GM23338 (cell line): ENCODE measurements around the gene CMPK2. TPM values are rescaled to one million over a fixed set of nuclear protein-coding genes. Genes with fewer than 3 reads are reported as not detected.

ENCODE experiments used
- ATAC-seq: fragments of 200-7000 bp; cut with Tn5 transposase; 3 replicates; pipeline ENCODE4 v1.9.1; 2020
- DNase-seq: peaks from one replicate; pipeline ENCODE4 v3.0.0-alpha.2; 2015; ENCODE audit warnings: low spot score
- H2AFZ ChIP-seq: fragments of 200-600 bp; sonication (generic); 2 replicates; pipeline ENCODE4 v1.8.0; 2016; ENCODE audit warnings: antibody characterized with exemption, mild to moderate bottlenecking, moderate library complexity
- H3F3A ChIP-seq: fragments of 200-600 bp; sonication (generic); replicated peaks from 2 replicates; pipeline ENCODE4 v1.8.0; 2017; ENCODE audit warnings: antibody characterized with exemption, mixed run types, low read depth
- H3K27ac ChIP-seq: fragments of 200-600 bp; sonication (generic); 2 replicates; pipeline ENCODE4 v1.6.1; 2016; ENCODE audit warnings: low read depth
- H3K27me3 ChIP-seq: fragments of 200-600 bp; sonication (generic); 2 replicates; pipeline ENCODE4 v1.8.0; 2016; ENCODE audit warnings: mild to moderate bottlenecking, mixed run types, moderate library complexity; ENCODE audit not compliant: insufficient read depth
- H3K36me3 ChIP-seq: fragments of 200-600 bp; sonication (generic); 2 replicates; pipeline ENCODE4 v1.8.0; 2016; ENCODE audit warnings: mild to moderate bottlenecking; ENCODE audit not compliant: insufficient read depth
- H3K4me1 ChIP-seq: fragments of 200-600 bp; sonication (generic); 2 replicates; pipeline ENCODE4 v1.8.0; 2016; ENCODE audit warnings: mild to moderate bottlenecking, moderate library complexity; ENCODE audit not compliant: insufficient read depth
- H3K4me2 ChIP-seq: fragments of 200-600 bp; sonication (generic); 2 replicates; pipeline ENCODE4 v1.7.1; 2017; ENCODE audit warnings: mixed run types
- H3K4me3 ChIP-seq: fragments of 200-600 bp; sonication (generic); 2 replicates; pipeline ENCODE4 v1.6.1; 2016; ENCODE audit warnings: mixed run types
- H3K79me2 ChIP-seq: fragments of 200-600 bp; sonication (generic); replicated peaks from 2 replicates; pipeline ENCODE4 v1.8.0; 2017; ENCODE audit warnings: mild to moderate bottlenecking; ENCODE audit not compliant: insufficient read depth
- H3K9me2 ChIP-seq: fragments of 200-600 bp; sonication (generic); 2 replicates; pipeline ENCODE4 v1.8.0; 2017; ENCODE audit not compliant: insufficient read depth
- H4K20me1 ChIP-seq: fragments of 200-600 bp; sonication (generic); replicated peaks from 2 replicates; pipeline ENCODE4 v1.8.0; 2017; ENCODE audit warnings: mild to moderate bottlenecking; ENCODE audit not compliant: insufficient read depth
- H3K27ac Mint-ChIP-seq: 2 replicates; pipeline ENCODE4 v1.8.0; 2020; ENCODE audit warnings: inconsistent platforms, mild to moderate bottlenecking, moderate library complexity, mixed read lengths
- H3K27me3 Mint-ChIP-seq: 3 replicates; pipeline ENCODE4 v1.8.0; 2022; ENCODE audit warnings: low read depth, mild to moderate bottlenecking, moderate library complexity, mixed read lengths, inconsistent platforms; ENCODE audit not compliant: insufficient read depth, poor library complexity
- H3K36me3 Mint-ChIP-seq: 3 replicates; pipeline ENCODE4 v1.8.0; 2021; ENCODE audit warnings: low read depth, mild to moderate bottlenecking, inconsistent platforms, moderate library complexity, mixed read lengths
- H3K4me1 Mint-ChIP-seq: 3 replicates; pipeline ENCODE4 v1.8.0; 2020; ENCODE audit warnings: mild to moderate bottlenecking, inconsistent platforms, mixed read lengths
- H3K4me3 Mint-ChIP-seq: 3 replicates; pipeline ENCODE4 v1.8.0; 2021; ENCODE audit warnings: moderate library complexity, mild to moderate bottlenecking, inconsistent platforms, mixed read lengths
- H3K9me3 Mint-ChIP-seq: 3 replicates; pipeline ENCODE4 v1.8.0; 2020; ENCODE audit warnings: moderate library complexity, mild to moderate bottlenecking, inconsistent platforms, mixed read lengths
- CREB1 ChIP-seq: fragments of 250-450 bp; sonication (Bioruptor Pico); IDR thresholded peaks from 2 replicates; pipeline ENCODE4 v1.5.0; 2020; ENCODE audit warnings: low read depth, mild to moderate bottlenecking, moderate library complexity
- EZH2 ChIP-seq: fragments of 200-600 bp; sonication (generic); IDR thresholded peaks from one replicate; pipeline ENCODE4 v1.8.0; 2017; ENCODE audit warnings: antibody characterized with exemption, mild to moderate bottlenecking, low read depth; ENCODE audit not compliant: unreplicated experiment
- EZH2phosphoT487 ChIP-seq: fragments of 200-600 bp; sonication (generic); IDR thresholded peaks from one replicate; pipeline ENCODE4 v1.8.1; 2018; ENCODE audit warnings: antibody characterized with exemption; ENCODE audit not compliant: unreplicated experiment
- JUNB ChIP-seq: IDR thresholded peaks from one replicate; pipeline ENCODE4 v1.6.1; 2016; ENCODE audit warnings: antibody characterized with exemption; ENCODE audit not compliant: unreplicated experiment
- NANOG ChIP-seq: IDR thresholded peaks from 2 replicates; pipeline ENCODE4 v1.6.1; 2016; ENCODE audit warnings: antibody characterized with exemption, borderline replicate concordance
- POLR2AphosphoS5 ChIP-seq: IDR thresholded peaks from 2 replicates; pipeline ENCODE4 v1.6.1; 2016; ENCODE audit warnings: antibody characterized with exemption, low read depth
- STAT1 ChIP-seq: IDR thresholded peaks from one replicate; pipeline ENCODE4 v1.6.1; 2016; ENCODE audit warnings: antibody characterized with exemption; ENCODE audit not compliant: unreplicated experiment
- ZNF114 ChIP-seq: fragments of 250-450 bp; sonication (Bioruptor Pico); IDR thresholded peaks from 2 replicates; pipeline ENCODE4 v1.5.0; 2020; ENCODE audit warnings: mild to moderate bottlenecking, moderate library complexity
- ZNF331 ChIP-seq: fragments of 250-450 bp; sonication (Bioruptor Pico); IDR thresholded peaks from 2 replicates; pipeline ENCODE4 v1.5.0; 2020; ENCODE audit warnings: low read depth, mild to moderate bottlenecking, moderate library complexity
- polyA plus RNA-seq: library from polyadenylated mRNA; unstranded; fragments of >200 nt; fragmentation: Nextera tagmentation; extraction: Ambion mirVana; gene quantifications from 2 replicates; pipeline ENCODE4 v1.2.1, GENCODE V29; 2016
- total RNA-seq: library from RNA; depleted of rRNA; stranded (reverse); fragments of >200 nt; shearing (Covaris generic); gene quantifications from 2 replicates; pipeline ENCODE4 v1.2.3, GENCODE V29; 2014
- TF ChIP-seq, protein P1 (sequence below): IDR thresholded peaks from 2 replicates; pipeline ENCODE4 v1.6.1; 2016; ENCODE audit warnings: antibody characterized with exemption
- TF ChIP-seq, protein P2 (sequence below): IDR thresholded peaks from one replicate; pipeline ENCODE4 v1.6.1; 2018; ENCODE audit warnings: antibody characterized with exemption; ENCODE audit not compliant: unreplicated experiment
- TF ChIP-seq, protein P3 (sequence below): fragments of 250-450 bp; sonication (Bioruptor Pico); IDR thresholded peaks from 2 replicates; pipeline ENCODE4 v1.5.0; 2020; ENCODE audit warnings: mild to moderate bottlenecking, moderate library complexity
- TF ChIP-seq, protein P4 (sequence below), 2 experiments: fragments of 200-600 bp in 1 of 2; sonication (generic) in 1 of 2; conservative IDR thresholded peaks; 2 replicates each; pipeline versions ENCODE4 v1.5.1 to v1.6.1; 2016 to 2017; ENCODE audit warnings: antibody characterized with exemption in 2 of 2, low read depth in 2 of 2, mild to moderate bottlenecking in 2 of 2, moderate library complexity in 1 of 2

The CMPK2 gene
- total and polyA plus RNA-seq, 2 experiments from 2014 or later = 0.13 to 0.56 TPM

DNA sequence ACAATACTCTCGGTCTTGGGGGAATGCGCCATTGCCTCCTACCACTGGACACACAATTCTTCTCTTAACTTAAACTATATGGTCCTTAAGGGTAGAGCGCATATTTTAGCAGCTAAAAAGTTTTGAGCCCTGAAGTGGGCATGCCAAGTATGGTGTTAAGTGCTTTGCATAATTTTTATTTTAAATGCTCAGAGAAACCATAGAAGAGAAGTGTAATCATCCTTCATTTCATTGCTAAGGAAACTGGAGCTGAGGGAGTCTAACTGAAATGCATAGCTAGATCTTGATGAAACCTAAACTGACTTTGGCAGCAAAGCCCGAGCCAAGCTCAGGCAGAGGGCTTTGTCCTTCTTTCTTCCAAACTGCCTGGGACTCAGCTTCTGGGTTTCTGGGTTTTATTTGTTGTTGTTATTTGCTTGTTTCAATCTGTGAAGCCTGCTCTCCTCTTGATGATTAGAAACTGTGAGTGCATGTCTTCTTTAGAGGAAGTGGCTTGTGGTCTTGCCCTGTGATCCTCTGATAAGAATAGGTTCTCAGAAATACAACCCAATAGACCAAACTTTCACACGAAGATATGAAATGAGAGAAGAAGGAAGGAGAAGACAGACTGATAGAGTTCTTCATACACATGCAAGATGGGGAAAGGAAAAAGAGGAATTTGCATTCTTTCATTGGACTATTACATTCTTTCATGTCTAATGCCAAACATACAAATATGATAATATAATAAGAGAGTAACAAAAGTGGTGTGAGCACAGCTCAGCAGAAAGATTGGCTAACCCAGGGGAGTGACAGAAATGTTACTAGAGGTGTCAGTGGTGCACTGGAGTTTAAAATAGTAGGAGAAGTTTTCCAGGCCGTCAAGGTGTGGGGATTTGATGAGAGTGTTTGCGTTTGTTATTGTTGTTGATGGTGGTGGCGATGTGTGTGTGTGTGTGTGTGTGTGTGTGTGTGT is 44.0 kb upstream of the CMPK2 start:
- Histone ChIP-seq H3K9me2 (no peaks in the 10 kb centered on the region), H3K4me3 (no peak overlapping the region), H3K36me3 (no peaks in the 10 kb centered on the region), H3K27me3 (no peaks in the 10 kb centered on the region), H3K4me2 (no peak overlapping the region), H3K4me1 (no peaks in the 10 kb centered on the region), H4K20me1 (no peaks in the 10 kb centered on the region), H2AFZ (no peak overlapping the region), H3K79me2 (no peaks in the 10 kb centered on the region), H3F3A (no peaks in the 10 kb centered on the region), H3K27ac (no peak overlapping the region)
- H3K27me3 Mint-ChIP-seq = no peaks in the 10 kb centered on the region
- ATAC-seq (no peak), DNase-seq (no peak)
- no peak overlapping the region for H3K27ac Mint-ChIP-seq
- no peak overlapping the region for H3K4me3 Mint-ChIP-seq
- H3K4me1 Mint-ChIP-seq = peaks cover under 1% of the 10 kb centered on the region
- peaks cover 6% of the 10 kb centered on the region; the same call in 1 of the 3 replicates for H3K9me3 Mint-ChIP-seq
- TF ChIP-seq EZH2 (no peak), JUNB (no peak), ZNF331 (no peak), ZNF114 (CRISPR knock-in tag) (no peak), STAT1 (no peak), NANOG (no peak), POLR2AphosphoS5 (no peak), EZH2phosphoT487 (no peak), CREB1 (no peak)
- TF ChIP-seq, protein P1, sequence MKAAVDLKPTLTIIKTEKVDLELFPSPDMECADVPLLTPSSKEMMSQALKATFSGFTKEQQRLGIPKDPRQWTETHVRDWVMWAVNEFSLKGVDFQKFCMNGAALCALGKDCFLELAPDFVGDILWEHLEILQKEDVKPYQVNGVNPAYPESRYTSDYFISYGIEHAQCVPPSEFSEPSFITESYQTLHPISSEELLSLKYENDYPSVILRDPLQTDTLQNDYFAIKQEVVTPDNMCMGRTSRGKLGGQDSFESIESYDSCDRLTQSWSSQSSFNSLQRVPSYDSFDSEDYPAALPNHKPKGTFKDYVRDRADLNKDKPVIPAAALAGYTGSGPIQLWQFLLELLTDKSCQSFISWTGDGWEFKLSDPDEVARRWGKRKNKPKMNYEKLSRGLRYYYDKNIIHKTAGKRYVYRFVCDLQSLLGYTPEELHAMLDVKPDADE = no peak
- TF ChIP-seq, protein P2, sequence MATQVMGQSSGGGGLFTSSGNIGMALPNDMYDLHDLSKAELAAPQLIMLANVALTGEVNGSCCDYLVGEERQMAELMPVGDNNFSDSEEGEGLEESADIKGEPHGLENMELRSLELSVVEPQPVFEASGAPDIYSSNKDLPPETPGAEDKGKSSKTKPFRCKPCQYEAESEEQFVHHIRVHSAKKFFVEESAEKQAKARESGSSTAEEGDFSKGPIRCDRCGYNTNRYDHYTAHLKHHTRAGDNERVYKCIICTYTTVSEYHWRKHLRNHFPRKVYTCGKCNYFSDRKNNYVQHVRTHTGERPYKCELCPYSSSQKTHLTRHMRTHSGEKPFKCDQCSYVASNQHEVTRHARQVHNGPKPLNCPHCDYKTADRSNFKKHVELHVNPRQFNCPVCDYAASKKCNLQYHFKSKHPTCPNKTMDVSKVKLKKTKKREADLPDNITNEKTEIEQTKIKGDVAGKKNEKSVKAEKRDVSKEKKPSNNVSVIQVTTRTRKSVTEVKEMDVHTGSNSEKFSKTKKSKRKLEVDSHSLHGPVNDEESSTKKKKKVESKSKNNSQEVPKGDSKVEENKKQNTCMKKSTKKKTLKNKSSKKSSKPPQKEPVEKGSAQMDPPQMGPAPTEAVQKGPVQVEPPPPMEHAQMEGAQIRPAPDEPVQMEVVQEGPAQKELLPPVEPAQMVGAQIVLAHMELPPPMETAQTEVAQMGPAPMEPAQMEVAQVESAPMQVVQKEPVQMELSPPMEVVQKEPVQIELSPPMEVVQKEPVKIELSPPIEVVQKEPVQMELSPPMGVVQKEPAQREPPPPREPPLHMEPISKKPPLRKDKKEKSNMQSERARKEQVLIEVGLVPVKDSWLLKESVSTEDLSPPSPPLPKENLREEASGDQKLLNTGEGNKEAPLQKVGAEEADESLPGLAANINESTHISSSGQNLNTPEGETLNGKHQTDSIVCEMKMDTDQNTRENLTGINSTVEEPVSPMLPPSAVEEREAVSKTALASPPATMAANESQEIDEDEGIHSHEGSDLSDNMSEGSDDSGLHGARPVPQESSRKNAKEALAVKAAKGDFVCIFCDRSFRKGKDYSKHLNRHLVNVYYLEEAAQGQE = no peak
- TF ChIP-seq, protein P3, sequence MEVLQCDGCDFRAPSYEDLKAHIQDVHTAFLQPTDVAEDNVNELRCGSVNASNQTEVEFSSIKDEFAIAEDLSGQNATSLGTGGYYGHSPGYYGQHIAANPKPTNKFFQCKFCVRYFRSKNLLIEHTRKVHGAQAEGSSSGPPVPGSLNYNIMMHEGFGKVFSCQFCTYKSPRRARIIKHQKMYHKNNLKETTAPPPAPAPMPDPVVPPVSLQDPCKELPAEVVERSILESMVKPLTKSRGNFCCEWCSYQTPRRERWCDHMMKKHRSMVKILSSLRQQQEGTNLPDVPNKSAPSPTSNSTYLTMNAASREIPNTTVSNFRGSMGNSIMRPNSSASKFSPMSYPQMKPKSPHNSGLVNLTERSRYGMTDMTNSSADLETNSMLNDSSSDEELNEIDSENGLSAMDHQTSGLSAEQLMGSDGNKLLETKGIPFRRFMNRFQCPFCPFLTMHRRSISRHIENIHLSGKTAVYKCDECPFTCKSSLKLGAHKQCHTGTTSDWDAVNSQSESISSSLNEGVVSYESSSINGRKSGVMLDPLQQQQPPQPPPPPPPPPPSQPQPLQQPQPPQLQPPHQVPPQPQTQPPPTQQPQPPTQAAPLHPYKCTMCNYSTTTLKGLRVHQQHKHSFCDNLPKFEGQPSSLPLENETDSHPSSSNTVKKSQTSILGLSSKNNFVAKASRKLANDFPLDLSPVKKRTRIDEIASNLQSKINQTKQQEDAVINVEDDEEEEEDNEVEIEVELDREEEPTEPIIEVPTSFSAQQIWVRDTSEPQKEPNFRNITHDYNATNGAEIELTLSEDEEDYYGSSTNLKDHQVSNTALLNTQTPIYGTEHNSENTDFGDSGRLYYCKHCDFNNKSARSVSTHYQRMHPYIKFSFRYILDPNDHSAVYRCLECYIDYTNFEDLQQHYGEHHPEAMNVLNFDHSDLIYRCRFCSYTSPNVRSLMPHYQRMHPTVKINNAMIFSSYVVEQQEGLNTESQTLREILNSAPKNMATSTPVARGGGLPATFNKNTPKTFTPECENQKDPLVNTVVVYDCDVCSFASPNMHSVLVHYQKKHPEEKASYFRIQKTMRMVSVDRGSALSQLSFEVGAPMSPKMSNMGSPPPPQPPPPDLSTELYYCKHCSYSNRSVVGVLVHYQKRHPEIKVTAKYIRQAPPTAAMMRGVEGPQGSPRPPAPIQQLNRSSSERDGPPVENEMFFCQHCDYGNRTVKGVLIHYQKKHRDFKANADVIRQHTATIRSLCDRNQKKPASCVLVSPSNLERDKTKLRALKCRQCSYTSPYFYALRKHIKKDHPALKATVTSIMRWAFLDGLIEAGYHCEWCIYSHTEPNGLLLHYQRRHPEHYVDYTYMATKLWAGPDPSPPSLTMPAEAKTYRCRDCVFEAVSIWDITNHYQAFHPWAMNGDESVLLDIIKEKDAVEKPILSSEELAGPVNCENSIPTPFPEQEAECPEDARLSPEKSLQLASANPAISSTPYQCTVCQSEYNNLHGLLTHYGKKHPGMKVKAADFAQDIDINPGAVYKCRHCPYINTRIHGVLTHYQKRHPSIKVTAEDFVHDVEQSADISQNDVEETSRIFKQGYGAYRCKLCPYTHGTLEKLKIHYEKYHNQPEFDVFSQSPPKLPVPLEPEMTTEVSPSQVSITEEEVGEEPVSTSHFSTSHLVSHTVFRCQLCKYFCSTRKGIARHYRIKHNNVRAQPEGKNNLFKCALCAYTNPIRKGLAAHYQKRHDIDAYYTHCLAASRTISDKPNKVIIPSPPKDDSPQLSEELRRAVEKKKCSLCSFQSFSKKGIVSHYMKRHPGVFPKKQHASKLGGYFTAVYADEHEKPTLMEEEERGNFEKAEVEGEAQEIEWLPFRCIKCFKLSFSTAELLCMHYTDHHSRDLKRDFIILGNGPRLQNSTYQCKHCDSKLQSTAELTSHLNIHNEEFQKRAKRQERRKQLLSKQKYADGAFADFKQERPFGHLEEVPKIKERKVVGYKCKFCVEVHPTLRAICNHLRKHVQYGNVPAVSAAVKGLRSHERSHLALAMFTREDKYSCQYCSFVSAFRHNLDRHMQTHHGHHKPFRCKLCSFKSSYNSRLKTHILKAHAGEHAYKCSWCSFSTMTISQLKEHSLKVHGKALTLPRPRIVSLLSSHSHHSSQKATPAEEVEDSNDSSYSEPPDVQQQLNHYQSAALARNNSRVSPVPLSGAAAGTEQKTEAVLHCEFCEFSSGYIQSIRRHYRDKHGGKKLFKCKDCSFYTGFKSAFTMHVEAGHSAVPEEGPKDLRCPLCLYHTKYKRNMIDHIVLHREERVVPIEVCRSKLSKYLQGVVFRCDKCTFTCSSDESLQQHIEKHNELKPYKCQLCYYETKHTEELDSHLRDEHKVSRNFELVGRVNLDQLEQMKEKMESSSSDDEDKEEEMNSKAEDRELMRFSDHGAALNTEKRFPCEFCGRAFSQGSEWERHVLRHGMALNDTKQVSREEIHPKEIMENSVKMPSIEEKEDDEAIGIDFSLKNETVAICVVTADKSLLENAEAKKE (CRISPR knock-in tag) = no peak
- TF ChIP-seq, protein P4, sequence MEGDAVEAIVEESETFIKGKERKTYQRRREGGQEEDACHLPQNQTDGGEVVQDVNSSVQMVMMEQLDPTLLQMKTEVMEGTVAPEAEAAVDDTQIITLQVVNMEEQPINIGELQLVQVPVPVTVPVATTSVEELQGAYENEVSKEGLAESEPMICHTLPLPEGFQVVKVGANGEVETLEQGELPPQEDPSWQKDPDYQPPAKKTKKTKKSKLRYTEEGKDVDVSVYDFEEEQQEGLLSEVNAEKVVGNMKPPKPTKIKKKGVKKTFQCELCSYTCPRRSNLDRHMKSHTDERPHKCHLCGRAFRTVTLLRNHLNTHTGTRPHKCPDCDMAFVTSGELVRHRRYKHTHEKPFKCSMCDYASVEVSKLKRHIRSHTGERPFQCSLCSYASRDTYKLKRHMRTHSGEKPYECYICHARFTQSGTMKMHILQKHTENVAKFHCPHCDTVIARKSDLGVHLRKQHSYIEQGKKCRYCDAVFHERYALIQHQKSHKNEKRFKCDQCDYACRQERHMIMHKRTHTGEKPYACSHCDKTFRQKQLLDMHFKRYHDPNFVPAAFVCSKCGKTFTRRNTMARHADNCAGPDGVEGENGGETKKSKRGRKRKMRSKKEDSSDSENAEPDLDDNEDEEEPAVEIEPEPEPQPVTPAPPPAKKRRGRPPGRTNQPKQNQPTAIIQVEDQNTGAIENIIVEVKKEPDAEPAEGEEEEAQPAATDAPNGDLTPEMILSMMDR (conservative IDR thresholded peaks at IDR 0.05; ENCODE audit: low read depth in 2 of 2) = no peak
- H3K36me3 Mint-ChIP-seq = no peaks in the 10 kb centered on the region
